Measurements from ENCODE around the gene PLCL2. TPM values are rescaled to one million over a fixed set of nuclear protein-coding genes. Genes with fewer than 3 reads are reported as not detected.
"Not testable (repeated sequence)": the region's sequence is repeated elsewhere in the genome, so short reads cannot be mapped to it uniquely, and the experiment has no call there.

The PLCL2 gene
- total RNA-seq, 1 experiment from 2014 or later: 32.1 TPM

GRCh38 chr3:16950845-16951244 lies 66.1 kb downstream of the PLCL2 start:
- H3K4me2 ChIP-seq (ENCODE audit: insufficient read depth, insufficient read length, low read length): no peak overlapping the region
- Mint-ChIP-seq H3K4me3 (no peak overlapping the region), H3K27ac (no peak overlapping the region), H3K27me3 (ENCODE audit: low read depth) (no peaks in the 10 kb centered on the region), H3K9me3 (0 out of 5 replicates have a peak, but pooled peaks cover 0 to 1% of the 10 kb centered on the region in 2 experiments), H3K36me3 (ENCODE audit: insufficient read depth in 1 of 3, low read depth in 3 of 3) (no peaks in the 10 kb centered on the region), H3K4me1 (no peaks in the 10 kb centered on the region; a peak in 1 of 4 replicates)
- no peak overlapping the region for H2BK12ac ChIP-seq (ENCODE audit: insufficient read length, low read depth, low read length)
- H3K9ac ChIP-seq (ENCODE audit: extremely low read depth, insufficient read length, low read length): no peak overlapping the region
- no peaks in the 10 kb centered on the region for H3K23me2 ChIP-seq (ENCODE audit: insufficient read length, low read depth, low read length, poor library complexity, severe bottlenecking)
- no peak overlapping the region for H3K27ac ChIP-seq (ENCODE audit: insufficient read length, low read depth, low read length)
- no peak overlapping the region for H3K23ac ChIP-seq (ENCODE audit: insufficient read length, low read depth, low read length)
- TF ChIP-seq CTCF (conservative IDR thresholded peaks at IDR 0.05): no peak
- H4K20me1 ChIP-seq (ENCODE audit: control insufficient read depth, insufficient read depth, insufficient read length): no peaks in the 10 kb centered on the region
- H4K91ac ChIP-seq (ENCODE audit: insufficient read length, low read depth, low read length): no peak overlapping the region
- no peaks in the 10 kb centered on the region for H3K4me1 ChIP-seq (ENCODE audit: insufficient read depth, low read length)
- no peak overlapping the region for H2BK120ac ChIP-seq (ENCODE audit: low read depth, low read length, poor library complexity, severe bottlenecking)
- H2BK5ac ChIP-seq (ENCODE audit: insufficient read length, low read length): no peak overlapping the region
- H3T11ph ChIP-seq (ENCODE audit: low read length): no peak overlapping the region
- H4K8ac ChIP-seq (replicated peaks; ENCODE audit: insufficient read length, low read depth, low read length): no peak overlapping the region
- no peak overlapping the region for H4K5ac ChIP-seq (ENCODE audit: insufficient read length, low read depth, low read length)
- no peaks in the 10 kb centered on the region for H3K79me2 ChIP-seq (ENCODE audit: insufficient read depth, low read length)
- H3K4ac ChIP-seq (ENCODE audit: low read depth, low read length): no peak overlapping the region
- H2AK5ac ChIP-seq (ENCODE audit: insufficient read length, low read length): no peak overlapping the region
- H2AFZ ChIP-seq (ENCODE audit: low read length): no peak overlapping the region
- H3K18ac ChIP-seq (ENCODE audit: insufficient read length, low read depth, low read length): no peak overlapping the region
- no peak for DNase-seq
- no CpG with 5 or more reads among the region's 1 CpG for WGBS (ENCODE audit: extremely low coverage, insufficient read length, low lambda C conversion rate)
- no peaks in the 10 kb centered on the region for H3K79me1 ChIP-seq (ENCODE audit: insufficient read depth, low read depth, low read length, poor library complexity, severe bottlenecking)
- no peaks in the 10 kb centered on the region for H3K27me3 ChIP-seq (ENCODE audit: insufficient read depth, low read length)
- H3K14ac ChIP-seq (ENCODE audit: insufficient read depth, low read length): no peak overlapping the region
- H2BK15ac ChIP-seq (ENCODE audit: low read depth, low read length): no peak overlapping the region
- no peak overlapping the region for H3K56ac ChIP-seq (ENCODE audit: insufficient read length, low read depth, low read length)
- H2BK20ac ChIP-seq (ENCODE audit: low read depth, low read length, poor library complexity, severe bottlenecking): no peak overlapping the region
- H3K9me3 ChIP-seq (ENCODE audit: control insufficient read depth, low read depth, low read length): no peaks in the 10 kb centered on the region

- H3K23me2 ChIP-seq (ENCODE audit: insufficient read length, low read depth, low read length, poor library complexity, severe bottlenecking); H2AK5ac ChIP-seq (ENCODE audit: insufficient read length, low read length); H3K9me3 Mint-ChIP-seq; H3K79me2 ChIP-seq (ENCODE audit: insufficient read depth, low read length); H3K56ac ChIP-seq (ENCODE audit: insufficient read length, low read depth, low read length); H2BK12ac ChIP-seq (ENCODE audit: insufficient read length, low read depth, low read length); H3K27ac ChIP-seq (ENCODE audit: insufficient read length, low read depth, low read length); H3K36me3 Mint-ChIP-seq (ENCODE audit: insufficient read depth in 1 of 3, low read depth in 3 of 3); H3K14ac ChIP-seq (ENCODE audit: insufficient read depth, low read length); H4K5ac ChIP-seq (ENCODE audit: insufficient read length, low read depth, low read length); H3K27ac Mint-ChIP-seq; H3K4me2 ChIP-seq (ENCODE audit: insufficient read depth, insufficient read length, low read length); H3T11ph ChIP-seq (ENCODE audit: low read length); DNase-seq; H4K8ac ChIP-seq (replicated peaks; ENCODE audit: insufficient read length, low read depth, low read length); H4K91ac ChIP-seq (ENCODE audit: insufficient read length, low read depth, low read length); H3K79me1 ChIP-seq (ENCODE audit: insufficient read depth, low read depth, low read length, poor library complexity, severe bottlenecking); H2BK120ac ChIP-seq (ENCODE audit: low read depth, low read length, poor library complexity, severe bottlenecking); H2BK20ac ChIP-seq (ENCODE audit: low read depth, low read length, poor library complexity, severe bottlenecking); H3K4me1 ChIP-seq (ENCODE audit: insufficient read depth, low read length); H3K18ac ChIP-seq (ENCODE audit: insufficient read length, low read depth, low read length); H3K4ac ChIP-seq (ENCODE audit: low read depth, low read length); H3K27me3 Mint-ChIP-seq (ENCODE audit: low read depth); H3K27me3 ChIP-seq (ENCODE audit: insufficient read depth, low read length); H3K9ac ChIP-seq (ENCODE audit: extremely low read depth, insufficient read length, low read length); H2BK5ac ChIP-seq (ENCODE audit: insufficient read length, low read length); H3K4me3 Mint-ChIP-seq; H3K23ac ChIP-seq (ENCODE audit: insufficient read length, low read depth, low read length); H4K20me1 ChIP-seq (ENCODE audit: control insufficient read depth, insufficient read depth, insufficient read length); H3K9me3 ChIP-seq (ENCODE audit: control insufficient read depth, low read depth, low read length); H2BK15ac ChIP-seq (ENCODE audit: low read depth, low read length); H2AFZ ChIP-seq (ENCODE audit: low read length): not testable (repeated sequence)
- H3K4me1 Mint-ChIP-seq: peaks cover 24 to 25% of the 10 kb centered on the region in 2 experiments
- WGBS (ENCODE audit: extremely low coverage, insufficient read length, low lambda C conversion rate): no CpG with 5 or more reads among the region's 3 CpGs
Observed at GRCh38 chr3:16957852-16958251, 73.1 kb downstream of the PLCL2 start.
